H1 (cell line): Measurements from ENCODE around the gene PGP. TPM values are rescaled to one million over a fixed set of nuclear protein-coding genes. Genes with fewer than 3 reads are reported as not detected.

ENCODE experiments used
- CTCF ChIA-PET: fragments of 300-600 bp; sonication (Branson Sonifier 250); formaldehyde crosslinking; loops from one replicate; lab custom pipeline; 2021; ENCODE audit not compliant: partially characterized antibody; lab: Charles Lee
- POLR2A ChIA-PET: fragments of 300-600 bp; sonication (Branson Sonifier 250); formaldehyde crosslinking; loops from one replicate; lab custom pipeline; 2021; ENCODE audit warnings: inconsistent platforms; ENCODE audit not compliant: partially characterized antibody; lab: Charles Lee
- DNase-seq, 2 experiments: peaks; one replicate each; pipeline versions ENCODE4 v3.0.0 to v3.0.0-alpha.2; 2010 to 2022; ENCODE audit warnings: low spot score in 2 of 2, low read depth in 1 of 2, mixed read lengths in 1 of 2
- FAIRE-seq: peaks from 2 replicates; lab custom pipeline; 2011; peaks lifted over from hg19 to GRCh38; lab: Jason Lieb, UNC
- H2AFZ ChIP-seq: 2 replicates; pipeline ENCODE4 v1.8.1; 2012; ENCODE audit warnings: low read length, inconsistent platforms
- H2AK5ac ChIP-seq: 2 replicates; pipeline ENCODE4 v1.6.1; 2013; ENCODE audit warnings: low read depth, low read length
- H2BK120ac ChIP-seq: replicated peaks from 2 replicates; pipeline ENCODE3; 2013; ENCODE audit warnings: low read depth, low read length, inconsistent platforms
- H2BK12ac ChIP-seq: 2 replicates; pipeline ENCODE4 v1.6.1; 2013; ENCODE audit warnings: low read depth, low read length
- H2BK15ac ChIP-seq: 2 replicates; pipeline ENCODE4 v1.6.1; 2013; ENCODE audit warnings: low read length
- H2BK20ac ChIP-seq: 2 replicates; pipeline ENCODE4 v1.6.1; 2013; ENCODE audit warnings: low read length
- H2BK5ac ChIP-seq: 2 replicates; pipeline ENCODE4 v1.6.1; 2013; ENCODE audit warnings: low read depth, low read length
- H3K14ac ChIP-seq: 2 replicates; pipeline ENCODE4 v1.6.1; 2013; ENCODE audit warnings: inconsistent platforms; ENCODE audit not compliant: insufficient read length
- H3K18ac ChIP-seq: 2 replicates; pipeline ENCODE4 v1.6.1; 2013; ENCODE audit warnings: low read length; ENCODE audit errors: extremely low read depth
- H3K23ac ChIP-seq: 2 replicates; pipeline ENCODE4 v1.6.1; 2013; ENCODE audit warnings: inconsistent platforms; ENCODE audit not compliant: insufficient read length
- H3K23me2 ChIP-seq: 2 replicates; pipeline ENCODE4 v1.6.1; 2013; ENCODE audit warnings: low read depth, low read length
- H3K27ac ChIP-seq: 2 replicates; pipeline ENCODE4 v1.6.1; 2011; ENCODE audit warnings: low read depth, low read length, inconsistent platforms
- H3K27me3 ChIP-seq, 4 experiments: replicated peaks in 1 of 4; 1 replicate in 1 of 4; 2 replicates in 3 of 4; pipeline versions ENCODE4 v1.6.1 to v1.8.1; 2011 to 2013; ENCODE audit warnings: low read length in 3 of 4, mild to moderate bottlenecking in 3 of 4, inconsistent platforms in 2 of 4, mixed read lengths in 2 of 4, moderate library complexity in 1 of 4; ENCODE audit not compliant: control insufficient read depth in 3 of 4, insufficient read depth in 3 of 4; ENCODE audit errors: extremely low read depth in 1 of 4
- H3K36me3 ChIP-seq, 4 experiments: 2 replicates each; pipeline versions ENCODE4 v1.6.1 to v1.8.1; 2011 to 2013; ENCODE audit warnings: mild to moderate bottlenecking in 4 of 4, low read length in 3 of 4, moderate library complexity in 2 of 4, control low read depth in 1 of 4, inconsistent platforms in 1 of 4; ENCODE audit not compliant: insufficient read depth in 4 of 4, control insufficient read depth in 2 of 4
- H3K4ac ChIP-seq: replicated peaks from 2 replicates; pipeline ENCODE3; 2013; ENCODE audit warnings: low read length, low read depth, mixed read lengths, inconsistent platforms; ENCODE audit not compliant: insufficient read length
- H3K4me1 ChIP-seq, 4 experiments: replicated peaks in 1 of 4; 1 replicate in 1 of 4; 2 replicates in 3 of 4; pipeline versions ENCODE4 v1.6.1 to v1.8.1; 2011 to 2013; ENCODE audit warnings: low read length in 3 of 4, inconsistent platforms in 2 of 4, mixed read lengths in 1 of 4; ENCODE audit not compliant: insufficient read depth in 4 of 4, control insufficient read depth in 3 of 4
- H3K4me2 ChIP-seq, 2 experiments: 2 replicates each; pipeline versions ENCODE4 v1.6.1 to v1.8.1; 2011 to 2013; ENCODE audit warnings: low read depth in 2 of 2, low read length in 2 of 2, control low read depth in 1 of 2, inconsistent platforms in 1 of 2, mild to moderate bottlenecking in 1 of 2; ENCODE audit not compliant: insufficient read depth in 1 of 2
- H3K4me3 ChIP-seq, 4 experiments: fragments of 200-600, 300-600 bp in 1 of 4; sonication (generic), shearing (Covaris generic), sonication (Bioruptor Twin) in 1 of 4; 2 replicates each; pipeline versions ENCODE4 v1.5.1 to v1.8.1; 2011 to 2016; ENCODE audit warnings: low read length in 4 of 4, low read depth in 3 of 4, control low read depth in 2 of 4, inconsistent platforms in 2 of 4, mild to moderate bottlenecking in 2 of 4, mixed read lengths in 1 of 4, moderate library complexity in 1 of 4; ENCODE audit not compliant: insufficient read depth in 2 of 4; ENCODE audit errors: extremely low read depth in 1 of 4
- H3K56ac ChIP-seq: replicated peaks from 2 replicates; pipeline ENCODE3; 2013; ENCODE audit warnings: low read depth, mild to moderate bottlenecking, mixed read lengths, low read length, inconsistent platforms; ENCODE audit not compliant: insufficient read length
- H3K79me1 ChIP-seq: 2 replicates; pipeline ENCODE4 v1.6.1; 2013; ENCODE audit warnings: low read depth, low read length, control low read depth
- H3K79me2 ChIP-seq, 2 experiments: 2 replicates each; pipeline versions ENCODE4 v1.6.1 to v1.8.1; 2012 to 2013; ENCODE audit warnings: low read length in 2 of 2, mild to moderate bottlenecking in 2 of 2, inconsistent platforms in 1 of 2; ENCODE audit not compliant: insufficient read depth in 2 of 2, control insufficient read depth in 1 of 2
- H3K9ac ChIP-seq, 4 experiments: replicated peaks in 1 of 4; 1 replicate in 1 of 4; 2 replicates in 3 of 4; pipeline versions ENCODE4 v1.6.1 to v1.8.1; 2011 to 2013; ENCODE audit warnings: low read depth in 3 of 4, low read length in 3 of 4, control low read depth in 2 of 4, mild to moderate bottlenecking in 2 of 4, moderate library complexity in 2 of 4, inconsistent platforms in 1 of 4; ENCODE audit errors: extremely low read depth in 1 of 4
- H3K9me3 ChIP-seq, 2 experiments: 2 replicates each; pipeline versions ENCODE4 v1.6.1 to v1.8.1; 2012 to 2013; ENCODE audit warnings: mild to moderate bottlenecking in 2 of 2, moderate library complexity in 2 of 2, control low read depth in 1 of 2, inconsistent platforms in 1 of 2, low read depth in 1 of 2, low read length in 1 of 2, mixed read lengths in 1 of 2; ENCODE audit not compliant: insufficient read depth in 2 of 2
- H4K20me1 ChIP-seq, 2 experiments: replicated peaks in 1 of 2; 2 replicates each; pipeline versions ENCODE3 to v1.8.1; 2011 to 2013; ENCODE audit warnings: inconsistent platforms in 2 of 2, low read length in 2 of 2, mild to moderate bottlenecking in 1 of 2; ENCODE audit not compliant: insufficient read depth in 2 of 2, control insufficient read depth in 1 of 2
- H4K5ac ChIP-seq: 2 replicates; pipeline ENCODE4 v1.6.1; 2013; ENCODE audit warnings: low read length, low read depth, mixed read lengths, inconsistent platforms; ENCODE audit not compliant: insufficient read length
- H4K8ac ChIP-seq: 2 replicates; pipeline ENCODE4 v1.8.0; 2013; ENCODE audit warnings: mild to moderate bottlenecking, moderate library complexity, low read length, inconsistent platforms; ENCODE audit not compliant: insufficient read depth; ENCODE audit errors: extremely low read depth
- H4K91ac ChIP-seq: replicated peaks from 2 replicates; pipeline ENCODE3; 2013; ENCODE audit warnings: low read length, mixed read lengths, inconsistent platforms; ENCODE audit not compliant: insufficient read length
- WGBS, 2 experiments: shearing (Covaris generic) in 1 of 2; methylation state at CpG; one replicate each; pipeline versions ENCODE4 v1.1.6 to v1.1.7; 2013 to 2015; ENCODE audit warnings: low lambda C conversion rate in 2 of 2, mixed read lengths in 2 of 2, inconsistent platforms in 1 of 2, low coverage in 1 of 2, missing lambda C conversion rate in 1 of 2; ENCODE audit not compliant: insufficient replicate concordance in 2 of 2, insufficient coverage in 1 of 2, insufficient read length in 1 of 2; ENCODE audit errors: extremely low coverage in 1 of 2, missing lambda C conversion rate in 1 of 2; 5-methylcytosine and 5-hydroxymethylcytosine counted together
- polyA plus RNA-seq, 7 experiments: library from polyadenylated mRNA; depleted of rRNA in 3 of 7; stranded (reverse) in 5 of 7; unstranded in 2 of 7; fragments of >200 nt in 5 of 7; fragments of 200-250 nt in 2 of 7; gene quantifications; 1 replicate in 5 of 7; 2 replicates in 1 of 7; 4 replicates in 1 of 7; pipeline versions ENCODE4 v1.2.1 to v1.2.3, GENCODE V29; 2011 to 2013; ENCODE audit warnings: missing spikeins in 2 of 7, mixed read lengths in 2 of 7
- total RNA-seq: library from RNA; stranded (reverse); fragmentation: NEBNext Ultra II Directional; extraction: Animal tissue kit (Norgen Biotek cat#: 25700); gene quantifications from 2 replicates; pipeline ENCODE4 v1.2.1, GENCODE V29; 2021

The PGP gene
- total and polyA plus RNA-seq, 2 of the 8 experiments (the other 6 are each of a cell fraction or from before 2014, with no cell fraction given): 30.9 to 55.9 TPM

DNA sequence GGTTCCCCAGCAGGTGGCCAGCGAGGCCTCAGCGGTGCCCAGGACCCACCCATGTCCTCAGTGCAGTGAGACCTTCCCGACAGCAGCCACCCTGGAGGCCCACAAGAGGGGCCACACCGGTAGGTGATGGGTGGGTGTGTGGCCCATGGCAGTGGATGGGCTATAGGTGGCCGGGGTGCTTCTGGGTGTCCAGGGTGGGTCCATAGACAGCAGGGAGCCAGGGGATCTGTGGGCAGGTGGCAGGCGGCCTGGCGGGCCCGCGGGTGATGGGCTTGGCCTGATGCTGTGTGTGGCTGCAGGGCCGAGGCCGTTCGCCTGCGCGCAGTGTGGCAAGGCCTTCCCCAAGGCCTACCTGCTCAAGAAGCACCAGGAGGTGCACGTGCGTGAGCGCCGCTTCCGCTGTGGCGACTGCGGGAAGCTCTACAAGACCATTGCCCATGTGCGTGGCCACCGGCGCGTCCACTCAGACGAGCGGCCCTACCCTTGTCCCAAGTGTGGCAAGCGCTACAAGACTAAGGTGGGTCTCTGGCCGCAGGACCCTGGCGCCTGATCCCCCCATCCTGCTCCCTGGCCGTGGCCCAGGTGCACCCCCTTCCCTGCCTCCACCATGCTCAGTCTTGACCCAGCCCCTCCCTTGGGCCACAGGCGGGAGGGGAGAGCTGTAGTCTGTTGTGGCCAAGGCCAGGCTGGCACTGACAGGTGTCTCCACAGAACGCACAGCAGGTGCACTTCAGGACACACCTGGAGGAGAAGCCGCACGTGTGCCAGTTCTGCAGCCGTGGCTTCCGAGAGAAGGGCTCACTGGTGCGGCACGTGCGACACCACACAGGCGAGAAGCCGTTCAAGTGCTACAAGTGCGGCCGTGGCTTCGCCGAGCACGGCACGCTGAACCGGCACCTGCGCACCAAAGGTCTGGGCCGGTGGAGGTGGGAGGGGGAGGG is 19.5 kb upstream of the PGP start:
- no peaks in the 10 kb centered on the region for H3K79me2 ChIP-seq
- ChIA-PET CTCF (interaction anchor here (0.6 to 2.7 kb wide), 3 partner anchors 11 to 39 kb away, joined by 3 to 9 read pairs (median 3); no protein-coding TSS in a partner anchor), POLR2A (interaction anchor here (0.6 to 3.1 kb wide), 4 partner anchors 18 to 28 kb away, joined by 3 to 14 read pairs (median 4); partner anchors contain the start of gene ECI1)
- H2BK15ac ChIP-seq: no peak overlapping the region
- H3K56ac ChIP-seq: no peak overlapping the region
- no peak overlapping the region for H3K4me3 ChIP-seq
- H3K23ac ChIP-seq: no peak overlapping the region
- H3K18ac ChIP-seq: no peak overlapping the region
- H3K23me2 ChIP-seq: peaks cover 16% of the 10 kb centered on the region; the same call in 1 of the 2 replicates
- no peaks in the 10 kb centered on the region for H3K9me3 ChIP-seq
- peaks cover 3 to 16% of the 10 kb centered on the region in 2 experiments for H4K20me1 ChIP-seq
- no peak overlapping the region for H2BK12ac ChIP-seq
- H4K8ac ChIP-seq: no peak overlapping the region; the same call in 1 of the 2 replicates
- no peak overlapping the region for H3K14ac ChIP-seq
- no peak overlapping the region for H3K4ac ChIP-seq
- no peak overlapping the region for H3K9ac ChIP-seq
- peaks cover 0 to 19% (median 10%) of the 10 kb centered on the region in 4 experiments; a peak in 5 of 7 replicates for H3K4me1 ChIP-seq
- H4K91ac ChIP-seq: no peak overlapping the region
- H3K27me3 ChIP-seq: peaks cover 4 to 20% (median 16%) of the 10 kb centered on the region in 4 experiments; a peak in 6 of 7 replicates
- H4K5ac ChIP-seq: no peak overlapping the region
- H2AK5ac ChIP-seq: no peak overlapping the region
- H3K79me1 ChIP-seq: no peaks in the 10 kb centered on the region
- H2BK120ac ChIP-seq: no peak overlapping the region
- H2BK20ac ChIP-seq: no peak overlapping the region
- no peak overlapping the region for H2BK5ac ChIP-seq
- 96% methylated on average over 50 of the region's 51 CpGs; no CpG with 5 or more reads in 1 of the 2 experiments for WGBS, 2 experiments
- no peak overlapping the region for H2AFZ ChIP-seq
- FAIRE-seq (no peak), DNase-seq (no peak)
- no peak overlapping the region for H3K4me2 ChIP-seq
- peaks cover 3 to 48% (median 6%) of the 10 kb centered on the region in 4 experiments; a peak in 5 of 8 replicates for H3K36me3 ChIP-seq
- H3K27ac ChIP-seq: no peak overlapping the region
